GM21717 (cell line): ENCODE measurements around the gene UHRF1.
"Not testable (repeated sequence)": the region's sequence is repeated elsewhere in the genome, so short reads cannot be mapped to it uniquely, and the experiment has no call there.

ENCODE experiments used
- ATAC-seq: cut with Tn5 transposase; IDR thresholded peaks from one replicate; pipeline ENCODE4 v1.9.1; 2021; ENCODE audit warnings: mild to moderate bottlenecking, moderate library complexity; ENCODE audit not compliant: unreplicated experiment

The UHRF1 gene

DNA sequence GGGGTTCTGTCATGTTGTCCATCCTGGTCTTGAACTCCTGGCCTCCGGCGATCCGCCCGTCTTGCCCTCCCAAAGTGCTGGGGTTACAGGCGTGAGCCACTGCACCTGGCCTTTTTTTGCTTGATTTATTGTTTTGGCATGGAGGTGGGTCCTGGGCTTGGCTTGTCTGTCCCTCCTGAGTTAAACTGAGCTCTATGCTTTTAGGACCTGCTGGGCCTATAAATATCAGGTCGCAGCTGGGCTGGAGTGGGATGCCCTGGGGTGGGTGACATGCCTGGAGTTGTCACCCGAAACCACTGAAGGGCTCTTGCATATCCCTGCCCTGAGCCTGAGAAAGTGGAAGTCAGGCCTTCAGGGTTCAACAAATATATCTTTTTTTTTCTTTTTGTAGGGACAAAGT lies 12.2 kb upstream of the UHRF1 start:
- ATAC-seq: no peak

DNA sequence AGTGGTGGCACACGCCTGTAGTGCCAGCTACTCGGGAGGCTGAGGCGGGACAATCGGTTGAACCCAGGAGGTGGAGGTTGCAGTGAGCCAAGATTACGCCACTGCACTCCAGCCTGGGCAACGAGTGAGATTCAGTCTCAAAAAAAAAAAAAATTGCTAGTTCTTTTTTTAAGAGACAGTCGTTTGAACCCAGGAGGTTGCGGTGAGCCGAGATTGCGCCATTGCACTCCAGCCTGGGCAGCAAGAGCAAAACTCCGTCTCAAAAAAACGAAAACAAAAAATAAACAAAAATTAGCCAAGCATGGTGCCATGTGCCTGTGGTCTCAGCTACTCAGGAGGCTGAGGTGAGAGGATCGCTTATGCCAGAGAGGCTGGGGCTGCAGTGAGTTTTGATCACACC lies 8.4 kb upstream of the UHRF1 start:
- ATAC-seq: not testable (repeated sequence)

DNA sequence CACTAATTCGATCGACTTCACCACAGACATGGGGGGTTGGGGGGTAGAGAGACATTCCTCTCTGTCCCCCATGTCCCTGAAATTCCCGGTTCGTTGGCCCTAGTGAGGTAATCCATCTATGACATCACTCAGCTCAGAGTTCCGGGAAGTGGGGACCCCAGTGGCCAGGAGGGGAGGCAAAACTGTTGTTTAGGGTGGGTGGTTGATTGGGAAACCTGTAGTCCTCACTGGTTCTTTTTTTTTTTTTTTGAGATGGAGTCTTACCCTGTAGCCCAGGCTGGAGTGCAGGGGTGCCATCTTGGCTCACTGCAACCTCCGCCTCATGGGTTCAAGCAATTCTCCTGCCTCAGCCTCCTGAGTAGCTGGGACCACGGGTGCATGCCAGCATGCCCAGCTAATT lies 6.5 kb upstream of the UHRF1 start, which contains the start of gene ARRDC5:
TSS of gene ARRDC5 (minus strand) at position 101 of the 400 bp plus-strand sequence. CDS start at position 30, 71 bp downstream.
- ATAC-seq: no peak

DNA sequence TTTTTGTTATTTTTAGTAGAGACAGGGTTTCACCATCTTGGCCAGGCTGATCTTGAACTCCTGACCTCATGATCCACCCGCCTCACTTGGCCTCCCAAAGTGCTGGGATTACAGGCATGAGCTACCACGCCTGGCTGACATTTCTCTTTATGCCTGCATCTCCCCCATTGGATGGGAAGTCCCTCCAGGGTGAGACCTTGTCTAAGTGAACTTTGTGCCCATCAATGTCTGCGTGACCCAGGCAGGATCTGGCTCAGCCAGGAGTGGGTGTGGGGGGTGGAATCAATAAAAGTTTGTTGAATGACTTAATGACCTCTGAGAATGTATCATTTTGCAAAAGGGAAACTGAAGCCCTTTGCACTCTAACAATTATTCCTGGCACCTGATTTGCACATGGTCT lies 4.8 kb upstream of the UHRF1 start:
- ATAC-seq: no peak

DNA sequence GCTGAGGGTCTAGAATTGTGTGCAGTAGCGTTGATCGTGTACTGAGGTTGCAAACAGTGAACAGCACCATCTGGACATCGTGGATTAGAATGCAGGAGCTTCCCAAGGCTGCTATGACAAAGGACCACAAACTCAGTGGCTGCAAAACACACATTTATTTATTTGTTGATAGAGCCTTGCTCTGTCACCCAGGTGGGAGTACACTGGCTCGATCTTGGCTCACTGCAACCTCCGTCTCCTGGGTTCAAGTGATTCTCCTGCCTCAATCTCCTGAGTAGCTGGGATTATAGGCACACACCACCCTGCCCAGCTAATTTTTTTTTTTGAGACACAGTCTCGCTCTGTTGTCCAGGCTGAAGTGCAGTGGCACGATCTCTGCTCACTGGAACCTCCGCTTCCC lies 2.3 kb upstream of the UHRF1 start:
- no peak for ATAC-seq

DNA sequence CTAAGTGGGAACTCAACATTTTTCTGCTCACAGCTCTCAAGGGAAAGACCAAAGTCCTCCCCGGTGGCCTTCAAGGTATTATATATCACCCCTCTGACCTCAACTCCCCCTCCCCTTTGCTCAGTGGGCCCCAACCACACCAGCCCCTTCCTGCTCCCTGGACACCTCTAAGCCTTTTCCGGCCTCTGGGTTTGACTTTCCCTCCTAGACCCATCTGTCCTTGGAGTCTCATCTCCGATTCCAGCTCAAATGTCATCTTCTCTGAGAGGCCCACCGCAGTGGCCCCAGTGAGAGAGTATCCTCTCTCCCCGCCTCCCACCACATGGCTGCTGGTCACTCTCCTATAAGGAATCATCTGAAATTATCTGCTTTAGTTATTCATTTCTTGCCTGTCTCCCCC lies 941 bp upstream of the UHRF1 start:
- ATAC-seq: no peak

DNA sequence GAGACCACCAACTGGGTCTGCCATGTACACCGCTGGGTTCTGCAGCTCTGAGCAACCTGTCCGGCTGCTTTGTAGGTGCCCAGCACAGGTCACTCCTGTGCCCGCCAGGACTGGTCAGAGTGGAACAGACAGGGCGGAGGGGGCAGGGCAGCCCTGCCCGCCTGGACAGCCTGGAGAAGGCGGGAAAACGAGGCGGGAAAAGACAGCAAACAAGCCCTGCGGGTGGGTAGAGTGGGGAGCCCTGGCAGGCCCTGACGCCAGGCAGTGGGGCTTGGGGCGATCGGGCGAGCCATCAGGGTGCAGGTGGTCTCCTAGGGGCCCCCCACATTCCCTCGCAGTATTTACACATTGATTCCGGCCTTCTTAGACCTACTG lies 533 bp upstream of the UHRF1 start:
- no peak for ATAC-seq

DNA sequence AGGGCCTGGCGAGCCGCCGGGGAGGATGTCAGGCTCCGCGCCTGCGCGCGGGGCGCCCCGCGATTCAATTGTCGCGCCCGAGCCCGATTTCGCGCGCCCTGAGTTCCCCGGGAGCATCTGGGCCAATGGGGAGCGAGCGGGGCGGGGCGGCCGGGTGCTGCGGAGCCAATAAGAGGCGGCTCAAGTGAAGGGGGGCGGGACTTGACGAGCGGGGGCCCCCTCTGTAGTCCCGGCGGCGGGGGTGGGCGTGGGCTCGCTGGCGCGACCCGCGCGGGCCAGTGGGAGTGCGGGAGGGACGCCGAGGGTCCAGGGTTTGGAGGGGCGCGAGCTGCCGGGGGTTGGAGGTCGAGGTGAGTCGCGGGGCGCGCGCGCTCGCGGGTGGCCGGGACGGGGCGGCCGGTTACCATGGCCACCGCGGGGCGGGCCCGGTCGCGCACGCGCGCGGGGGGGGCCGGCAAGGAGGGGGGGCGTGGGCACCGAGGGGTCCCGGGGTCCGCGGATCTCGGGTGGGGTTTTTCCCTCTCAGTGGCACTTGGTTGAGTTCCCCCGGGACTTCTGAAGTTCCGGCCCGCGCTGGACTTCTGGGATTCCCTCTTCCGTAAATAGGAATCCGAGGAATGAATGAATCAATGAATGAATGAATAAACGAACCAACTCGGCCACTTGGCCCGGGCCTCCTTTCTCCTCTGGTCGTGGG lies 744 bp downstream of the UHRF1 start:
- peak; percentile 64 for ATAC-seq

DNA sequence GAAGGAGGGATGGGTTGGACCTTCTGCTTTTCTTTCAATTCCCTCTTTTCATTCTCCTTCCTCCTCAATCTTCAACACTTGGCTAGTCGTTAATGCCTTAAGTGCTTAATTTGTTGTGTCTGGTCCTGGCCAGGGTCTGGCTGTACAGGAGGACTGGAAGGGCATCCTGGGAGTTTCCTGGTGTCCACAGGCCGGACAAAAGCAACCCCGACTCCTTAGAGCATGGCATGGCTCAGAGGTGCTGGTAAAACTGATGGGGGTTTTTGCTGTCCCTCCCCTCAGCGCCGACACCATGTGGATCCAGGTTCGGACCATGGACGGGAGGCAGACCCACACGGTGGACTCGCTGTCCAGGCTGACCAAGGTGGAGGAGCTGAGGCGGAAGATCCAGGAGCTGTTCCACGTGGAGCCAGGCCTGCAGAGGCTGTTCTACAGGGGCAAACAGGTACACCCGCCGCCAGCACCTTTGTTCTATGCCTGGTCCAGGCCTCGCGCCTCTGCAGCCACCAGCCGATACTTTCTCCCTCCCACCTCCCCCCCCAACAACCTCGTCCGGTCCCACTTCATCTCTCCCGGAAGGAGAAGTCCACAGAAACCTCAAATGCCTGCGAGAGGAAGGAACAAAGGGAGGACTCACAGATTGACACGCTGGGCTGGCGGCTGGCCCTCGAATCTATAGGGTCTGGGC lies 1.4 kb downstream of the UHRF1 start:
- no peak for ATAC-seq

DNA sequence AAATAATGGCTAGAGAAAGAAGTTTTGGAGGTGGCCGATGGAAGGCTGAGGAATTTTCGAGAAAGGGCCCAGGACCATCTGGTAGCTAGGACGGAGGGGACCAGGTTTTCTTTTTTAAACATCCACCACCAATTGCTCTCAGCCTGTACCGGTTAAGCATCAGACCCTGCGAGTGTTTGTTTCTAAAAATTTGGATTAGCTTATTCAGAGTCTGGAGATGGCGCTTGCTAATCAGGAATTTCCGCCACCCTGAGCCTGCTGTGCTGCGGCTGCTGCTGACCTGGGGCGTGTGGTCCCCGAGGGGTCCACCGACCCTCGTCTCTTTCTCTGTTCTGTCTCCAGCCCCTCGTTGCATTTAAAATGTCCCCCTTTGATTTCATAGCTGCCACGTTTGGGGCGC lies 2.0 kb downstream of the UHRF1 start:
- no peak for ATAC-seq

DNA sequence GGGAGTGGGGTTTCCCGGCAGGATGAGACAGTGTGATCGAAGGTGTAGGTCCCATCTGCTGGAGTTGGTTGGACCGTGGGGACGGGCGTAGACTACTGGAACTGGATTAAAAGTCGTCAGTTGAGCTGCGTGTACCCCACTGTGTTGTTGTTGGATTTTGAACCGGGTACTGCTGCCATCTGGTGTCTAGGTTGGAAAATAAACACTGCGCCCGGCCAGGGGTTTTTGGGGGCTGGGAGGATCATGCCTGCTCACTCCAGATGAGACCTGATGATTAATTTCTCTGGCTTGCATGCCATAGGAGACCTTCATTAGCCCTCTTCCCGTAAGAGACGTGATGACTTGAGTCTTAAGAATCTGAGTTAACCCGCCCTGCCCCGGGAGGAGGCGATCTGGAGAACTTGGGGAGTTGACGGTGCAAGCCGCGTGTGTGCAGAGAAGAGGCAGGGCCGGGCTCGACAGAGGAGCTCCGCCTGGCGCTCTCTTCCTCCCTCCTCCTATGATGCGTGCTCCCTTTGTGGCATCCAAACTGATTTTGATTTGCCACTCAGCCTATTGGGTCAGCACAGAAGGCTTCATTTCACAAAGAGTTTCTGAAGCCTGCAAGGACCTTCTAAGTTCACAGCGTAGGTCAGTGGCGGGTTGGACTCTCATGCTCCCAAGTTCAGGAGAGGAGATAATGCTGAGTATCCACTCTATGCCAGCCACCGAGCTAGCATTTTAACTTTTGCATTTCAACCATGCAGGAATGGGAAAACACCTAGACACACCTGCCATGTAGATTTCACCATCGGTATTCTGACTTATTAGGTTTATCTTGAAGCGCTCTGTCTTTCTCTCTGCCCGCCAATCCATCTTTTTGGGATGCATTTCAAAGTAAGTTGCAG lies 2.7 kb downstream of the UHRF1 start:
- ATAC-seq: no peak

DNA sequence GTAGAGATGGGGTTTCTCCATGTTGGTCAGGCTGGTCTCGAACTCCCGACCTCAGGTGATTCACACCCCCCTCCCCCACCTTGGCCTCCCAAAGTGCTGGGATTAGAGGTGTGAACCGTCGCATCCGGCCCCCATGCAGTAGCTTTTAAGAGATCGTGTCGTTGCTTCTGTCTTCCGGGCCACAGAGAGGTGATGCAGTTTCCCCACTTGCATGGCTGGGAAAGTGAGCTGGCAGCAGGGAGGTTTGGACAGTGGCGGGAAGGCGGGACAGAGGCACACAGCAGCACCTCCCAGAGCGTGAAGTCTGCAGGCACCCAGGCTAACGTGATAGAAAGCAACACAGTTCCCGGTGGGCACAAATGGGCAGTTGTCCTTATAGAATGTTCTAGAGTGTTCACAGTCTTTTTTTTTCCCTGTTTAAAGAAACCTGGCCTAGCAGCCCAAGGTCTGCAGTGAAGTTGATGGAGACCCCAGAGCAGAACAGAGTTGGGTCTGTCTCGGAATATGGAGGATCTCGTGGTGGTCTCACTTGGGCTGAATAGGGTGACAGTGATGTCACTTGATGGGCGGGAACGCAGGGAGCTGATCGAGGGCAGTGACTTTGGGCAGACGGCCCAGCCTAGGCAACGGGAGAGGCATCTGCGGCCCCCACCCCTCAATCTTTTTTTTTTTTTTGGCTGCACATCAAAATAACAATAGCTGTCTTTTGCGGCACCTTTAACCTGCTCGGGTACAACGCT lies 4.9 kb downstream of the UHRF1 start:
- no peak for ATAC-seq

DNA sequence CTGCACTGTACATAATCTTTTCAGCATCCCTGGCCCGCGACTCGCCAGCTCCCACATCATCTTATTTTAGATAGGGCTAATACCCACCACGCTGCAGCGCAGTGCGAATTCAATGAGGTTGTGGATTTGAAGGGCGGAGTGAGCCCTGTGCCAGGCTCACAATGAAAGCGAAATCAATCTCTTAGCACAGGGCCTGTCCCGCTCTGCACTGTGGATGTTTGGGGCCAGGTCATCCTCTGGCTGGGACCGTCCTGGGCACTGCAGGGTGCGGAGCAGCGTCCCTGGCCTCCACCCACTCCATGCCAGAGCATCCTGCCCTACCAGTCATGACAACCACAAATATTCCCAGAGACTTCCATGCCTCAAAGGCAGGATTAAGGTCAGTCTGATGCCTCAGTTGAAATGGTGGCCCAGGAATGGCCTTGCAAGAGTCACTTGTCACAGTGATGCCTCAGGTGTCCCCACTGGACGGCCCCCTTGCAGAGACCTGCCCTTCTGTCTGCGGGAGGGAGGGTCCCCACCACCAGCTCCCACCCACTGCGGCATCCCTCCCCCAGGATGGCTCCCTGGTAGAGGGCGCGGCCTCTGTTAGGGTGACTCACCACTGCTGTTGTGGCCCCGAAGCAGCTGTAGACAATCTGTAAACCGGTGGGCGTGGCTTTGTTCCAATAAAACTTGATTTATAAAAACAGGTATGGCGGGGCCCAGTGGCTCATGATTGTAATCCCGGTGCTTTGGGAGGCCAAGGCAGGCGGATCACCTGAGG lies 5.6 kb downstream of the UHRF1 start:
- no peak for ATAC-seq

DNA sequence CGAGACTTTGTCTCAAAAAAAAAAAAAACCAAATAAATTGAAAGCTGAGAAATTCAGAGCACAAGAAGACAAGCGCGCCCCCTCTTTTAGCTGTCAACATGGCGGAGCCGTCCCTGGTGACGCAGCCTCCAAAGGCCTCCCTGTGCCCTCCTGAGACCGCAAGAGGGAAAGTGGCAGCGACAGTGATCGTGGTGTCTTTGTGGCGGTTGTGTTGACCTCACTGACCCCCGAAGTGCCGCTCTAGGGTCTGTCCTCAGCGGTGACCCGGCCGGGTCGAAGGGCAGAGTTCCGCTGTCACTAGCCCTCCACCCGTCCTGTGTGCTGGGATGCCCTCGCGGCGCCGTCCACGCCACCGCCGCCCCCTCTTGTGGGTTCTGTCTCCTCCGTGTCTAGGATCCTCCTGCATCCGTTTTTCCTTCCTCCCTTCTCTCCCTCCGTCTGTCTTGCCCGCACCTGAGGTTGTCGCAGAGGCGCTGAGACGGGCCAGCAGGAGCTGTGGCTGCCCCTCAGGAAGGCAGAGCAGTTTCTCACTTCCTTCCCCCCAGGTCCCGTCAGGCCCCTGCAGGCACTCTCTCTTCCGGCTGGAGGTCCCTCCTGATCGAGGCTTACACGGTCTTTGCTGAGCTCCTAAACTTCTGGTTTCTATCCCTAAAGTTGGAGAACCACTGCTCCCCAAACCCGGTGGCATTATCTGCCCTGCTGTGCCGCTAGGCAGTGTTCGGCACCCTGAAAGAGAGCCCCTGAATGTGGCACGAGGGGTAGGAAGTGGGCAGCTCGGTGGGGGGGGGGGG lies 7.2 kb downstream of the UHRF1 start:
- ATAC-seq: no peak

DNA sequence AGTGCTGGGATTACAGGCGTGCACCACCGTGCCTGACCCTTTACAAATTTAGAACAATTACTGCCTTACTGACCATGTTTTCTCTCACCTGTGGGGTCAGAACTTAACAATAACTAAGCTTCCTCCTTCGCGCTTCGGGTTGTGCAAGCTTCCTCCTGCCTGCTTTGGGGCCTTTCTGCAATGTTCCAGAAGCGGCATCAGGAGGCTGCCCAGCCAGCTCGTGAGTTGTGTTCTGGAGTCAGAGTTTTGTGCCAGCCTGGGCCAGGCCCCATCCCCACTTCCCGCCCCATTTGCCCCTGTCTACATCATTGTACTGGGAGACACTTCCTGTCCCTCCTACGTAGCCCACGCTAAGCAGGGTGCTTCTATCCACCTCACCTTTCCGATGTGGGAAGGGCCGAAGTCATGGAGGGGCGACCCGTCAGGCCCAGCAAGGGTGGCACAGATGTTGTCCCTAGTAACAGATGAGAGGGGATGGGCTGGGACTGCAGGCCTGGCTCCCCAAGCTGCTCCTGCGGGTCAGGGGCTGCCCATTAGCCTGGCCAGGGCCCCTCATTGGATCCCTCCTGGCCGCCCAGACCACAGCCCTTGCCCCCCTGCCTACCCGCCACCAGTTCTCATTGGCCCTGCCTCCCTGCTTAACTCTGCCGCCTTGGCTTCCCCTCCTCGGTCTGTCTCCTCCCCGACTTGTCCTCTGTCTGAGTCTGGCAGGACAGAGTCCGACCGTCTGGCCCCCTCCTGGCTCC lies 13.4 kb downstream of the UHRF1 start:
- no peak for ATAC-seq

DNA sequence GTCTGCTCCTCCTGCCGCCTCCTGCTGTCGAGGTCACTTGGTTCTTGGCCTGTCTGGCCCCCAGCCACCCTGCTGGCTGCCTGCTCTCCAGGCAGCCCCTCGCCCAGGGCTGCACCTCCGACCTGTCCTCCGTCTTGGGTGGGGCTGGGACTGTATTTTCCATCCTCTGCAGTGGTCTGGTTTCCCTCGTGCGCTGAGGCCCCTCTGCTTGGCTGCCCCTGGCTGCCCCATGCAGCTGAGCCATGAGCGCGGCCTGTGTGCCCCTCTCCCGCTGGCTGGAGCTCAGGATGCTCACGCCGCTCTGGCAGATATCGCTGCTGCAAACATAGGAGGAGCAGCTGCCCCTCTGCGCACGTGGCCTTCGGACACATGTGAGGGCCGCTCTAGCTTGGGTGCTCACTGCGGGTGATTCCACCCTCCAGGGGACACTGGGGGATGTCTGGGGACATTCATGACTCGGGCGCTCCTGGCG lies 14.0 kb downstream of the UHRF1 start:
- ATAC-seq: no peak

DNA sequence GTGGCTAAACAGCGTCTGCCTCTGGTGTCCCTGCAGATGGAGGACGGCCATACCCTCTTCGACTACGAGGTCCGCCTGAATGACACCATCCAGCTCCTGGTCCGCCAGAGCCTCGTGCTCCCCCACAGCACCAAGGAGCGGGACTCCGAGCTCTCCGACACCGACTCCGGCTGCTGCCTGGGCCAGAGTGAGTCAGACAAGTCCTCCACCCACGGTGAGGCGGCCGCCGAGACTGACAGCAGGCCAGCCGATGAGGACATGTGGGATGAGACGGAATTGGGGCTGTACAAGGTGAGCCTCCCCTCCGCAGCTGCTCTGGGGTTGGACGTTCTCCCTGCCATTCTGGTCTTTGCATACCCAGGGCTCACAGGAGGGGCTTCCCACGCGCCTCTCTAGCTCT lies 19.9 kb downstream of the UHRF1 start:
- ATAC-seq: no peak

DNA sequence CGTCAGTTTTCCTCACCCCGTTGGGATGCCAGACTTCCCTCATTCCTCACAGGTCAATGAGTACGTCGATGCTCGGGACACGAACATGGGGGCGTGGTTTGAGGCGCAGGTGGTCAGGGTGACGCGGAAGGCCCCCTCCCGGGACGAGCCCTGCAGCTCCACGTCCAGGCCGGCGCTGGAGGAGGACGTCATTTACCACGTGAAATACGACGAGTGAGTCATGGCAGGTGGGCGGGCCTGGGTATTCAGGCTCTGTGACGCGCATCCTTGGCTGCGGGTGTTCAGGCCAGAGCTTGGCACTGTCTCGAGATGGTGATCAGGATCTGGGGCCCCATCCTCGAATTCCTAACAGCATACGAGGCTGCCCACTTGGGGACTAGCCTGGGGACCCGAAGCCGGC lies 21.4 kb downstream of the UHRF1 start:
- no peak for ATAC-seq

DNA sequence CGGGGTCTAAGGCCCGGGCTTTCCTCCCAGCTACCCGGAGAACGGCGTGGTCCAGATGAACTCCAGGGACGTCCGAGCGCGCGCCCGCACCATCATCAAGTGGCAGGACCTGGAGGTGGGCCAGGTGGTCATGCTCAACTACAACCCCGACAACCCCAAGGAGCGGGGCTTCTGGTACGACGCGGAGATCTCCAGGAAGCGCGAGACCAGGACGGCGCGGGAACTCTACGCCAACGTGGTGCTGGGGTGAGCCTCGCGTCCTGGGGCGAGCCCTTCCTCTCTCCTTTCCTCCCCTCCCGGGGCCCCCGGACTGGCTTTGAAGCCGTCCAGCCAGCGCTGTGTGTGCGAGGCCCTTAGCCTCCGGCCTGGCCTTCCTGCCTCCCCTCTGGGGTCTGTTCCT lies 23.4 kb downstream of the UHRF1 start:
- ATAC-seq: no peak
